GM23248 (cell line): ENCODE data around the gene AGAP1. TPM values are rescaled to one million over a fixed set of nuclear protein-coding genes. Genes with fewer than 3 reads are reported as not detected.
A peak's percentile ranks its signal among the peaks of the same experiment; 100 is the strongest.

ENCODE experiments used
- DNase-seq: peaks from one replicate; pipeline ENCODE4 v3.0.0-alpha.2; 2015
- H2AFZ ChIP-seq: fragments of 200-600 bp; sonication (generic); 2 replicates; pipeline ENCODE4 v1.6.1; 2016; ENCODE audit warnings: antibody characterized with exemption
- H3F3A ChIP-seq: fragments of 200-600 bp; sonication (generic); 2 replicates; pipeline ENCODE4 v1.6.1; 2016; ENCODE audit warnings: mild to moderate bottlenecking, antibody characterized with exemption, mixed run types; ENCODE audit not compliant: insufficient read depth
- H3K27ac ChIP-seq: fragments of 200-600 bp; sonication (generic); 2 replicates; pipeline ENCODE4 v1.5.1; 2016; ENCODE audit warnings: mild to moderate bottlenecking
- H3K27me3 ChIP-seq: fragments of 200-600 bp; sonication (generic); replicated peaks from 2 replicates; pipeline ENCODE4 v1.6.1; 2016; ENCODE audit warnings: mild to moderate bottlenecking; ENCODE audit not compliant: insufficient read depth
- H3K36me3 ChIP-seq: fragments of 200-600 bp; sonication (generic); 2 replicates; pipeline ENCODE4 v1.6.1; 2016; ENCODE audit warnings: low read depth, mild to moderate bottlenecking
- H3K4me1 ChIP-seq: fragments of 200-600 bp; sonication (generic); 2 replicates; pipeline ENCODE4 v1.6.1; 2016; ENCODE audit warnings: mild to moderate bottlenecking; ENCODE audit not compliant: insufficient read depth
- H3K4me2 ChIP-seq: fragments of 200-600 bp; sonication (generic); one replicate; pipeline ENCODE4 v1.6.1; 2016; ENCODE audit warnings: mild to moderate bottlenecking; ENCODE audit not compliant: unreplicated experiment
- H3K4me3 ChIP-seq: fragments of 200-600 bp; sonication (generic); 2 replicates; pipeline ENCODE4 v1.5.1; 2016; ENCODE audit warnings: mild to moderate bottlenecking
- H3K79me2 ChIP-seq: fragments of 200-600 bp; sonication (generic); 2 replicates; pipeline ENCODE4 v1.6.1; 2016; ENCODE audit warnings: mild to moderate bottlenecking; ENCODE audit not compliant: insufficient read depth
- H3K9ac ChIP-seq: fragments of 200-600 bp; sonication (generic); 2 replicates; pipeline ENCODE4 v1.6.1; 2016; ENCODE audit warnings: mild to moderate bottlenecking
- H3K9me2 ChIP-seq: fragments of 200-600 bp; sonication (generic); 2 replicates; pipeline ENCODE4 v1.6.1; 2016; ENCODE audit warnings: mixed run types, mild to moderate bottlenecking, moderate library complexity; ENCODE audit not compliant: insufficient read depth
- H3K9me3 ChIP-seq: fragments of 200-600 bp; sonication (generic); one replicate; pipeline ENCODE4 v1.6.1; 2017; ENCODE audit warnings: low read depth
- H4K20me1 ChIP-seq: fragments of 200-600 bp; sonication (generic); 2 replicates; pipeline ENCODE4 v1.6.0; 2016; ENCODE audit not compliant: insufficient read depth
- EZH2 ChIP-seq: fragments of 200-600 bp; sonication (generic); IDR thresholded peaks from 2 replicates; pipeline ENCODE4 v1.6.1; 2018; ENCODE audit warnings: antibody characterized with exemption, mild to moderate bottlenecking; ENCODE audit not compliant: insufficient read depth, poor library complexity, severe bottlenecking
- EZH2phosphoT487 ChIP-seq: fragments of 200-600 bp; sonication (generic); IDR thresholded peaks from 2 replicates; pipeline ENCODE4 v1.6.1; 2018; ENCODE audit warnings: antibody characterized with exemption, moderate library complexity, mild to moderate bottlenecking, low read depth; ENCODE audit not compliant: insufficient read depth
- WGBS, 2 experiments: methylation state at CpG; one replicate each; pipeline ENCODE4 v1.1.6; 2015 to 2017; ENCODE audit warnings: low lambda C conversion rate in 2 of 2, low coverage in 1 of 2; ENCODE audit errors: missing lambda C conversion rate in 2 of 2; 5-methylcytosine and 5-hydroxymethylcytosine counted together
- in situ Hi-C: fragments of 300-500 bp; cut with MboI; formaldehyde crosslinking; loops from 2 replicates; pipeline ENCODE4 v1.15.0; 2020
- polyA plus RNA-seq: library from polyadenylated mRNA; unstranded; fragments of >200 nt; fragmentation: Nextera tagmentation; extraction: Ambion mirVana; gene quantifications from 2 replicates; pipeline ENCODE4 v1.2.1, GENCODE V29; 2016
- total RNA-seq: library from RNA; depleted of rRNA; stranded (reverse); fragments of >200 nt; shearing (Covaris generic); gene quantifications from 2 replicates; pipeline ENCODE4 v1.2.3, GENCODE V29; 2014

AGAP1 gene
- total and polyA plus RNA-seq, 2 experiments from 2014 or later, result 2.2 to 9.9 TPM

- whole genome bisulfite sequencing, 2 experiments, result 98 to 99% methylated on average over 8 of the region's 8 CpGs
- Histone ChIP-seq H3K4me2 (no peak overlapping the region), H3F3A (peaks cover 34% of the 10 kb centered on the region), H3K27ac (no peak overlapping the region), H3K9me3 (no peaks in the 10 kb centered on the region), H2AFZ (no peak overlapping the region), H3K9me2 (no peaks in the 10 kb centered on the region), H3K9ac (no peak overlapping the region), H3K36me3 (no peaks in the 10 kb centered on the region), H3K79me2 (peaks cover 83% of the 10 kb centered on the region), H3K27me3 (no peaks in the 10 kb centered on the region), H4K20me1 (no peaks in the 10 kb centered on the region), H3K4me3 (no peak overlapping the region), H3K4me1 (peaks cover 36% of the 10 kb centered on the region)
- TF ChIP-seq EZH2, result no peak
- TF ChIP-seq EZH2phosphoT487, result no peak
- no peak for DNase-seq
- in situ Hi-C loops, result loop anchor here (5.0 to 10.0 kb wide), 2 partner anchors 71 to 139 kb away; no protein-coding TSS in a partner anchor
Measured at GRCh38 chr2:235603659-235604058, 109.8 kb downstream of the AGAP1 start.

GRCh38 chr2:235605312-235606003 lies 111.6 kb downstream of the AGAP1 start:
- TF ChIP-seq EZH2 (no peak), EZH2phosphoT487 (no peak)
- Histone ChIP-seq H4K20me1 (no peaks in the 10 kb centered on the region), H3K4me2 (peak overlapping the region; percentile 75), H3F3A (peaks cover 35% of the 10 kb centered on the region), H3K27ac (peak overlapping the region; percentile 94), H3K79me2 (peaks cover 83% of the 10 kb centered on the region), H3K4me1 (peaks cover 36% of the 10 kb centered on the region), H3K4me3 (peak overlapping the region; percentile 56), H3K9me3 (no peaks in the 10 kb centered on the region), H3K36me3 (no peaks in the 10 kb centered on the region), H2AFZ (peak overlapping the region; percentile 21; the same call in 1 of the 2 replicates), H3K9me2 (no peaks in the 10 kb centered on the region), H3K9ac (peak overlapping the region; percentile 80), H3K27me3 (no peaks in the 10 kb centered on the region)
- 2 to 3% methylated on average over 22 of the region's 22 CpGs for WGBS, 2 experiments
- DNase-seq, result peak; percentile 100
- in situ Hi-C loops, result loop anchor here (10.0 kb wide), 1 partner anchor 69 kb away; no protein-coding TSS in a partner anchor

GRCh38 chr2:235606004-235606715 lies 112.3 kb downstream of the AGAP1 start:
- H3K4me2 ChIP-seq, result peak overlapping the region; percentile 74

GRCh38 chr2:235607546-235608199 lies 113.8 kb downstream of the AGAP1 start:
- TF ChIP-seq EZH2phosphoT487 (no peak), EZH2 (no peak)
- in situ Hi-C loops, result loop anchor here (10.0 kb wide), 1 partner anchor 67 kb away; no protein-coding TSS in a partner anchor

More at GRCh38 chr2:235606004-235606715, 112.3 kb downstream of the AGAP1 start:
- H3K9me3 ChIP-seq, result no peaks in the 10 kb centered on the region
- H3K27ac ChIP-seq, result peak overlapping the region; percentile 94
- peaks cover 35% of the 10 kb centered on the region for H3F3A ChIP-seq
- no peaks in the 10 kb centered on the region for H4K20me1 ChIP-seq
- peak overlapping the region; percentile 56 for H3K4me3 ChIP-seq
- 0 out of 2 replicates have a peak overlapping the region, but pooled peaks have one; percentile 8 for H2AFZ ChIP-seq
- in situ Hi-C loops, result loop anchor here (10.0 kb wide), 1 partner anchor 69 kb away; no protein-coding TSS in a partner anchor
- H3K27me3 ChIP-seq, result no peaks in the 10 kb centered on the region
- H3K36me3 ChIP-seq, result no peaks in the 10 kb centered on the region
- DNase-seq, result peak; percentile 86
- no peak for TF ChIP-seq EZH2phosphoT487
- no peak for TF ChIP-seq EZH2
- WGBS, 2 experiments, result 16 to 18% methylated on average over 10 of the region's 10 CpGs
- H3K4me1 ChIP-seq, result peaks cover 36% of the 10 kb centered on the region
- H3K79me2 ChIP-seq, result peaks cover 84% of the 10 kb centered on the region
- peak overlapping the region; percentile 80 for H3K9ac ChIP-seq
- no peaks in the 10 kb centered on the region for H3K9me2 ChIP-seq

More at GRCh38 chr2:235607546-235608199, 113.8 kb downstream of the AGAP1 start:
- Histone ChIP-seq H3K4me2 (peak overlapping the region; percentile 5), H3K27me3 (no peaks in the 10 kb centered on the region), H3K9ac (peak overlapping the region; percentile 23; the same call in 1 of the 2 replicates), H3K4me1 (peaks cover 36% of the 10 kb centered on the region), H2AFZ (no peak overlapping the region), H3K4me3 (no peak overlapping the region), H3K9me2 (no peaks in the 10 kb centered on the region), H3F3A (peaks cover 35% of the 10 kb centered on the region), H3K27ac (peak overlapping the region; percentile 94), H3K79me2 (peaks cover 84% of the 10 kb centered on the region), H3K36me3 (no peaks in the 10 kb centered on the region), H3K9me3 (no peaks in the 10 kb centered on the region), H4K20me1 (no peaks in the 10 kb centered on the region)
- 36 to 39% methylated on average over 18 of the region's 18 CpGs for WGBS, 2 experiments
- peak; percentile 79 for DNase-seq
